C4-2B (cell line): ENCODE results near the gene KCTD2.

Experiments
- CTCF ChIP-seq: fragments of 450-650 bp; conservative IDR thresholded peaks from 2 replicates; pipeline ENCODE4 v1.5.1; 2017; ENCODE audit warnings: mild to moderate bottlenecking
- ZFX ChIP-seq: fragments of 450-650 bp; IDR thresholded peaks from 2 replicates; pipeline ENCODE4 v1.6.1; 2017

GRCh38 chr17:75032720-75033280 lies 14.2 kb upstream of the KCTD2 start:
- no peak for TF ChIP-seq CTCF
- TF ChIP-seq ZFX: no peak
